Immature natural killer cell (primary cell): Measurements from ENCODE around the gene GLMP. TPM values are rescaled to one million over a fixed set of nuclear protein-coding genes. Genes with fewer than 3 reads are reported as not detected.

Source experiments
- DNase-seq, 3 donors: peaks; one replicate each; pipeline ENCODE4 v3.0.0; 2022; ENCODE audit warnings: mixed read lengths in 1 of 3
- H3K27ac Mint-ChIP-seq, 6 donors: one replicate each; pipeline ENCODE4 v1.8.0; 2020; ENCODE audit warnings: mixed read lengths in 6 of 6, mild to moderate bottlenecking in 5 of 6, inconsistent platforms in 4 of 6, moderate library complexity in 3 of 6
- H3K27me3 Mint-ChIP-seq, 3 donors: one replicate each; pipeline ENCODE4 v1.8.0; 2020 to 2021; ENCODE audit warnings: low read depth in 3 of 3, mild to moderate bottlenecking in 3 of 3, mixed read lengths in 3 of 3, moderate library complexity in 3 of 3, inconsistent platforms in 1 of 3
- H3K36me3 Mint-ChIP-seq, 3 donors: one replicate each; pipeline ENCODE4 v1.8.0; 2020; ENCODE audit warnings: mixed read lengths in 3 of 3, inconsistent platforms in 2 of 3, mild to moderate bottlenecking in 2 of 3
- H3K4me1 Mint-ChIP-seq, 2 donors: one replicate each; pipeline ENCODE4 v1.8.0; 2020; ENCODE audit warnings: inconsistent platforms in 2 of 2, mild to moderate bottlenecking in 2 of 2, mixed read lengths in 2 of 2, moderate library complexity in 1 of 2
- H3K4me3 Mint-ChIP-seq, 5 donors: one replicate each; pipeline ENCODE4 v1.8.0; 2020; ENCODE audit warnings: mild to moderate bottlenecking in 5 of 5, mixed read lengths in 5 of 5, inconsistent platforms in 3 of 5, moderate library complexity in 3 of 5
- H3K9me3 Mint-ChIP-seq, 6 donors: one replicate each; pipeline ENCODE4 v1.8.0; 2020; ENCODE audit warnings: mild to moderate bottlenecking in 6 of 6, mixed read lengths in 6 of 6, inconsistent platforms in 4 of 6, moderate library complexity in 3 of 6
- polyA plus RNA-seq, 3 donors: library from polyadenylated mRNA; unstranded; fragments of 300-500 nt; fragmentation: Illumina TruSeq; gene quantifications; one replicate each; pipeline ENCODE4 v1.2.3, GENCODE V29; 2021

Gene GLMP
- polyA plus RNA-seq, 3 donors from 2014 or later, result 22.6 to 27.2 (median 26.3) TPM

DNA sequence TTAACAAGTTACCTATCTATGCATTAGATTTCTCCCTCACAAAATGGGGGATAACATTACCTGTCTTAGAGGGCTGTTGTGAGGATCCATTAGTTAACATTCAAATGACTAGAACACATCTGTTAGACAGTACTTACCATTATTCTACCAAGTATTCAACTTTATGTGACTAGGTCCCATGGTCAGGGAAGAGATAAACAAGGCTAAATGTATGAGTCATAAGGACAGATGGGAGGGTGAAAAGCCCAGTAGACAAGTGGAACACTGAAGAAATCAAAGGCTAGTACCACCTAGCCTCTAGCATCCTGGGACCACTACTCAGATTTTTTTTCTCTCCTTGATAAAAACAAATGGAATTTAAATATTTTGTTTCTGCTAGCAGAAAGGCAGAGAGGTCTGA is 12.6 kb upstream of the GLMP start:
- Mint-ChIP-seq H3K4me1 (no peaks in the 10 kb centered on the region), H3K4me3 (no peak overlapping the region), H3K27ac (peak overlapping the region in 2 of 6 donors; percentile 10 to 54), H3K27me3 (peaks cover 0 to 1% (median 1%) of the 10 kb centered on the region in 3 donors), H3K36me3 (peaks cover 11 to 31% (median 18%) of the 10 kb centered on the region in 3 donors), H3K9me3 (no peaks in the 10 kb centered on the region)
- DNase-seq, result no peak

DNA sequence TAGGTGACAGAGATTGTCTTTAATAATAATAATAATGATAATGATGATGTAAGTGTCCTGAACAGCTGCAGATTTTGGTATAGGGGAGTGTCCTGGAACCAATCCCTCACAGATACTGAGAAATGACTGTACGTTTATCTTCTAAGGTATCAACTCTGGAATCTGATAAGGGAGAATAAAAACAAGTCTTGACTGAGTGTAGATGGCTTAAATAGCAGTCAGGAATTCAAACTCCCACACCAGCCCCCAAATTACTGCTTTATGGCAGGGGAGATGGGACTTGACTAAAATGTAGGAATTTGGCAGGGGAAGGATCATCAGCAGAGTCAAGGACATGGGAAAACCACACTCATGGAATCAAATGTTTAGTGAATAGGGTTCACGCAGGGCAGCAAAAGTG is 9.7 kb upstream of the GLMP start:
- peaks cover 0 to 1% (median 1%) of the 10 kb centered on the region in 3 donors for H3K27me3 Mint-ChIP-seq
- peaks cover 6 to 18% (median 14%) of the 10 kb centered on the region in 3 donors for H3K36me3 Mint-ChIP-seq
- DNase-seq, result no peak
- no peak overlapping the region for H3K27ac Mint-ChIP-seq
- no peaks in the 10 kb centered on the region for H3K4me1 Mint-ChIP-seq
- H3K4me3 Mint-ChIP-seq, result no peak overlapping the region
- H3K9me3 Mint-ChIP-seq, result no peaks in the 10 kb centered on the region

DNA sequence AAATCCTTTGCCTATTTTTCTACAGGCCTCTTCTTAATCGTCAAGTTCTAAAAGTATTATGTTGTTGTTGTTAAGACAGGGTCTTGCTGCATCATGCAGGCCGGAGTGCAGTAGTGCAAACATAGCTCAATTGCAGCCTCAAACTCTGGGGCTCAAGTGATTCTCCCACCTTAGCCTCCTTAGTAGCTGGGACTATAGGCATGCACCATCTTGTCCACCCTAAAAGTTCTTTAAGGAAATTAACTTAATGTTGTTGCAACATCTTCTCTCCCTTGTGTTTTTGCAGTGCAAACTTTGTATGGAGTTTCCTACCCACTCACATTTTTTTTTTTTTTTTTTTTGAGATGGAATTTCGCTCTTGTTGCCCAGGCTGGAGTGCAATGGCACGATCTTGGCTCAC is 7.8 kb upstream of the GLMP start:
- H3K36me3 Mint-ChIP-seq, result peaks cover 6 to 10% (median 7%) of the 10 kb centered on the region in 3 donors
- DNase-seq, result no peak
- peaks cover 0 to 1% (median 1%) of the 10 kb centered on the region in 3 donors for H3K27me3 Mint-ChIP-seq
- H3K4me3 Mint-ChIP-seq, result no peak overlapping the region
- H3K9me3 Mint-ChIP-seq, result no peaks in the 10 kb centered on the region
- H3K27ac Mint-ChIP-seq, result no peak overlapping the region
- no peaks in the 10 kb centered on the region for H3K4me1 Mint-ChIP-seq

DNA sequence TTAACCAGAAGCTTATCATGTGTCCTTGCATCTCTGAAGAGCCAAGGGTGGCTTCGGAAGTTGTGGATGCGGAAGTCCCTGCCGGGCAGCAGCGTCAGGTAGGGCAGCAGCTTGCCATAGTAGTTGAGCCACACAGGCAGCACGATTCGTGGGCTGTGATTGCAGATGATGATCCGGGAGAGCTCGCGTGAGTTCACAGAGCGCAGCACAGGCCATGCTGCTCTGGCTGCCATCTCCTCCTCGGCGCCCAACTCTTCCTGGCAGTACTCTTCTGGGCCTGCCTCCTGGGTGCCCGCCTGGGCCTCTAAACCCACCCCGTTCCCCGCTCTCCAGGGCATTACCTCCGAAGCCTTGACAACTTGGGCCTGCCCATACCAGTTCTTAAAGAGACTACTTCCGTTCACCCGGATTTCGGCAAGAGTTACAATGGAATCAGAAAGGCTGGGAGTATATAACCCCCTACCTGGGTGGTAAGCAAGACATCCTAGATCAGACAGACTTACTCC is 3.4 kb upstream of the GLMP start, which contains the start of gene VHLL:
Gene VHLL (minus strand): TSS at position 456 of the 506 bp plus-strand sequence. CDS start 118 bp downstream, at position 338.
- no peaks in the 10 kb centered on the region for H3K36me3 Mint-ChIP-seq
- no peak for DNase-seq
- peaks cover 18 to 19% of the 10 kb centered on the region in 2 donors for H3K4me1 Mint-ChIP-seq
- no peak within 1 kb of the TSS for H3K27ac Mint-ChIP-seq
- no peaks in the 10 kb centered on the region for H3K9me3 Mint-ChIP-seq
- H3K27me3 Mint-ChIP-seq, result peaks cover 0 to 2% (median 0%) of the 10 kb centered on the region in 3 donors
- H3K4me3 Mint-ChIP-seq, result no peak within 1 kb of the TSS

DNA sequence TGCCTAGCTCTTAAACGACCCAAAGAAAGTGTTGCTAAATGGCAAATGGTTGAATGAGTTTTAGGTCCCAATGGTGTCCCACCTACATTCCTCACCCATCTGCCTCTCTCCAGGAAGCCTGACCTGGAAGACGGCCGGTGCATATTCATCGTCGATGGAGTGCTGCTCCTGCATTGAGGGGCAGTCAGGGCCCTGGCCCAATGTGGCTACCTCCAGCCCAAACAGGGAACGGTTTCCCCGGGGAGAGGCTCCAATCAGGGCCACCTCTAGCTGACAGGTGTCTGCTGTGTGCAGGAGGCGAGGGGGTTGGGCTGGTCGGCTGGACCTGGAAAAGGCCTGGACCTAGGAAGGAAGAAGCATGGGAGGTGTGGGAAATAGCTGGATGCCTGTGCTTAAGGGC is 1.6 kb downstream of the GLMP start:
- no peak for DNase-seq
- Mint-ChIP-seq H3K27me3 (peaks cover 0 to 2% (median 0%) of the 10 kb centered on the region in 3 donors), H3K9me3 (no peaks in the 10 kb centered on the region), H3K27ac (peak overlapping the region in 1 of 6 donors; percentile 40), H3K4me1 (peaks cover 27 to 28% of the 10 kb centered on the region in 2 donors), H3K4me3 (peak overlapping the region in 2 of 5 donors; percentile 25 to 58), H3K36me3 (peaks cover 0 to 2% (median 0%) of the 10 kb centered on the region in 3 donors)

DNA sequence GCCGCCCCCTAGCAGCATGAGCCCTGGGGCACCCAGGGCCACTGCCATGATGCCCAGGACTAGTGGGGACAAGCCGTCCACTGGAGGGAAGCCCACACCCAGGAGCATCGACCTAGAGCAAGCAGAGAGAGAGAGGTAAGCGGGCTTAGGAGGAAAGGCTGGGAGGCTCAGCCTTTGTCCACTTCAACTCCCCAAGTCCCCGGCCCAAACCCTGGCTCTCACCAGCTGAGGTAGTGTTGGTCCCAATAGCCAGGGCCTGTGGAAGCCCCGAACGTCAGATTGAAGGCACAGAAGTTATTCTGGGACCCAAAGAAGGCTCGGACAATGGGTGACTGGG is 2.4 kb downstream of the GLMP start:
- DNase-seq, result no peak
- peaks cover 0 to 2% (median 0%) of the 10 kb centered on the region in 3 donors for H3K27me3 Mint-ChIP-seq
- no peaks in the 10 kb centered on the region for H3K9me3 Mint-ChIP-seq
- peak overlapping the region in 2 of 6 donors; percentile 41 to 45 for H3K27ac Mint-ChIP-seq
- H3K36me3 Mint-ChIP-seq, result peaks cover 0 to 6% (median 0%) of the 10 kb centered on the region in 3 donors
- H3K4me1 Mint-ChIP-seq, result peaks cover 27 to 28% of the 10 kb centered on the region in 2 donors
- H3K4me3 Mint-ChIP-seq, result peak overlapping the region in 2 of 5 donors; percentile 12 to 20

DNA sequence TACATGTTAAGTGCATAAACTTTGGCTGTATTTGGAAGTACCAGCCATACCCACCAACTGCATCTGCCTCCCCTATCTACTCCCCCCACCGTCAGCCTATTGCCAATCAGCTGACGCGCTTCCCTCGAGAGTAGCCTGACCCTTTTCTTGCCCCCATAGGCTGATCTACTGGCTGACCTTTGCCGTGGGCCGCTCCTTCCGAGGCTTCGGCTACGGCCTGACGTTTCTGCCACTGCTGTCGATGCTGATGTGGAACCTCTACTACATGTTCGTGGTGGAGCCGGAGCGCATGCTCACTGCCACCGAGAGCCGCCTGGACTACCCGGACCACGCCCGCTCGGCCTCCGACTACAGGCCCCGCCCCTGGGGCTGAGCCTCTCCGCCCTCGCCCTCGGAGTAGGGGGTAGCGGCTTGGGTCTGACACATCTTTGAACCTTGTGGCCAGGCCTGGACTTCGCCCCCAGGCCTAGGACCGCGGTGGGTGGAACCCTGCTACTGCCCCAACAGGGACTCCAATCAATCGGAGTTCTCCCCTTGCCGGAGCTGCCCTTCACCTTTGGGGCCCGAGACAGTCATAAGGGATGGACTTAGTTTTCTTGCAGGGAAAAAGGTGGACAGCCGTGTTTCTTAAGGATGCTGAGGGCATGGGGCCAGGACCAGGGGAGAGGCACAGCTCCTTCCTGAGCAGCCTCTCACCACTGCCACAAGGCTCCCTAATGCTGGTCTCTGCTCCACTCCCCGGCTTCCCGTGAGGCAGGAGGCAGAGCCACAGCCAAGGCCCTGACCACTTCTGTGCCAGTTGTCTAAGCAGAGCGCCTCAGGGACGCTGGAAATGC is 4.0 kb downstream of the GLMP start:
- peak; percentile 39 to 50 (median 44) for DNase-seq
- Mint-ChIP-seq H3K4me3 (peak overlapping the region; percentile 75 to 91 (median 80)), H3K9me3 (no peaks in the 10 kb centered on the region)

DNA sequence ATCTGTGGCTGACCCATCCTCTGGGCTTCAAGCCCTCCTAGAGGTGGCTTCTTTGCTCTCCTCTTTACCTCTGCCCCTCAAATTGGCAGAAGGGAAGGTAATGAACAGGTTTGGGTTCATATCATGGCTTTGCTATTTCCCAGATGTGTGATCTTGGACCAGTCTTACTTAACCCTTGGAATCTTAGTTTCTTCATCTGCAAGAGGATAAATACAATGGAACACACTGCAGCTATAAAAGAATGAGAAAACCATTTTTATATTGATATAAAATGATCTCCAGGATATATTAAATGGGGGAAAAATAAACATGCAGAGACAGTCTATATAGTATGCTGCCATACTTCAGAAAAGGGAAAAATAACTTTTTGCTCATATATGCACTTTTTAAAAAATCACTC is 5.6 kb downstream of the GLMP start:
- H3K27ac Mint-ChIP-seq, result no peak overlapping the region
- H3K27me3 Mint-ChIP-seq, result peaks cover 0 to 2% (median 0%) of the 10 kb centered on the region in 3 donors
- no peaks in the 10 kb centered on the region for H3K9me3 Mint-ChIP-seq
- peaks cover 15 to 17% of the 10 kb centered on the region in 2 donors for H3K4me1 Mint-ChIP-seq
- DNase-seq, result no peak
- peaks cover 0 to 6% (median 0%) of the 10 kb centered on the region in 3 donors for H3K36me3 Mint-ChIP-seq
- H3K4me3 Mint-ChIP-seq, result no peak overlapping the region

More for the DNA sequence above, 4.0 kb downstream of the GLMP start:
- peak overlapping the region; percentile 30 to 87 (median 77) for H3K27ac Mint-ChIP-seq
- H3K27me3 Mint-ChIP-seq, result peaks cover 0 to 2% (median 0%) of the 10 kb centered on the region in 3 donors
- H3K4me1 Mint-ChIP-seq, result peaks cover 27 to 28% of the 10 kb centered on the region in 2 donors
- H3K36me3 Mint-ChIP-seq, result peaks cover 0 to 6% (median 0%) of the 10 kb centered on the region in 3 donors

DNA sequence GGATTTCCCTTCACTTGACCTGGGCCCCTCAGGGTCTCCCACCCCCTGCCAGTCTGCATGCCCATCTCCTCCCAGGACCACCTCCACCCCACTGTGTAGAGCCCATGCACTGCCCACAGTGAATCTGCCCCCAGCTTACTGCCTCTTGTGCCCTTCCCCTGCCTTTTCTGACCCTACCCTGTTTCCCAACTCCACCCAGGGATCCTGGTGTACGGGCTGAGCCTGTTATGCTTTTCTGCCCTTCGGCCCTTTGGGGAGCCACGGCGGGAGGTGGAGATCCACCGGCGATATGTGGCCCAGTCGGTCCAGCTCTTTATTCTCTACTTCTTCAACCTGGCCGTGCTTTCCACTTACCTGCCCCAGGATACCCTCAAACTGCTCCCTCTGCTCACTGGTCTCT is 9.4 kb downstream of the GLMP start:
- no peak overlapping the region for H3K4me3 Mint-ChIP-seq
- DNase-seq, result no peak
- no peak overlapping the region for H3K27ac Mint-ChIP-seq
- H3K9me3 Mint-ChIP-seq, result no peaks in the 10 kb centered on the region
- H3K36me3 Mint-ChIP-seq, result peaks cover 0 to 6% (median 0%) of the 10 kb centered on the region in 3 donors
- H3K27me3 Mint-ChIP-seq, result peaks cover 4 to 10% (median 6%) of the 10 kb centered on the region in 3 donors
- H3K4me1 Mint-ChIP-seq, result peaks cover 27 to 37% of the 10 kb centered on the region in 2 donors

DNA sequence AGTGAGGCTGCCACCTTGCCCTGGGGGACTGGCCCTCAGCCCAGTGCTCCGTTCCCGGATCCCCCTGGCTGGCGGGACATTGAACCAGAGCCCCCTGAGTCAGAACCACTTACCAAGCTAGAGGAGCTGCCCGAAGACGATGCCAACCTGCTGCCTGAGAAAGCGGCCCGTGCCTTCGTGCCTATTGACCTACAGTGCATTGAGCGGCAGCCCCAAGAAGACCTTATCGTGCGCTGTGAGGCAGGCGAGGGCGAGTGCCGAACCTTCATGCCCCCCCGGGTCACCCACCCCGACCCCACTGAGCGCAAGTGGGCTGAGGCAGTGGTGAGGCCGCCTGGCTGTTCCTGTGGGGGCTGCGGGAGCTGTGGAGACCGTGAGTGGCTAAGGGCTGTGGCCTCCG is 10.0 kb downstream of the GLMP start:
- Mint-ChIP-seq H3K27ac (no peak overlapping the region), H3K4me3 (no peak overlapping the region), H3K36me3 (peaks cover 0 to 6% (median 0%) of the 10 kb centered on the region in 3 donors), H3K9me3 (no peaks in the 10 kb centered on the region), H3K27me3 (peaks cover 4 to 10% (median 6%) of the 10 kb centered on the region in 3 donors), H3K4me1 (peaks cover 29 to 41% of the 10 kb centered on the region in 2 donors)
- no peak for DNase-seq

DNA sequence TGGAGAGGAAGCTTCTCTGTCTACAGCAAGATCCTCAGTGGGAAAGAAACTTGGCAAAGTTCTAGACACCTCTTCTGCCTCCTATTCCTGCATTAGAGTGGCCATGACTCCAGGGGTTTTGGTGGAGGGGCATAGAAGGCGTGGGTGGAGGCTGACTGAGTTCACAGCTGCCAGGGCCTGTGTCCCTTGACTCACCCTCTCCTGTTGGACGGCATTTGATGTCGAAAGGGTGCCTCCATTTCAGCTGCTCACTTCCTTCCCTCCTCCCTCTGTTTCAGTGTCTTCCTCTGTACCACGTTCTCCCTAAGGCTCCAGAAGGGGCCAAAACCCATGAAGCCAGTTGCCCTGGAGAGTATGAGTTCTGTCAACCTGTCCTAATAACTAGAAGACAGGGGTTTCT is 10.7 kb downstream of the GLMP start:
- Mint-ChIP-seq H3K4me3 (peak overlapping the region in 3 of 5 donors; percentile 35 to 55 (median 44)), H3K27me3 (peaks cover 4 to 10% (median 6%) of the 10 kb centered on the region in 3 donors), H3K27ac (peak overlapping the region in 1 of 6 donors; percentile 42), H3K36me3 (peaks cover 0 to 6% (median 0%) of the 10 kb centered on the region in 3 donors), H3K4me1 (peaks cover 29 to 47% of the 10 kb centered on the region in 2 donors), H3K9me3 (no peaks in the 10 kb centered on the region)
- no peak for DNase-seq

DNA sequence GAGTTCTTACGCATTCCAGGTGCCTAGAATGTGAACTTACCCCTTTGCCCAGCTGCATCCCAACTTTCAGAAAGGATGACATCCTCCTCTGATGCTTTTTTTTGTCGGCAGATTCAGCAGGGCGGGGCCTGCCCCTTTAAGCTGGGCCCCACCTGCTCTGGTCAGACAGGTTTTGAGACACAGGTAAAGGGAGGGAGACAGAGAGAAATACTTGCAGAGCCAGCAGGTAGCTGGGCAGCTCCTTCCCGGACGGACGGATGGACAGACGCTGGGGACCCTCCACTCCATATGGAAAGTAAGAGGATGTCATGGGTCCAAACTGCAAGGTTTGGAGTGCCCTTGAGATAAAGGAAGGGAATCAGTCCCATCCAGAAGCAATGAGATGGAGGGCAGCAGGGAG is 11.4 kb downstream of the GLMP start, which contains the start of gene TMEM79:
Gene TMEM79 (plus strand): TSS at position 214 of the 400 bp plus-strand sequence. CDS start 902 bp downstream, outside the sequence.
- no peaks in the 10 kb centered on the region for H3K9me3 Mint-ChIP-seq
- peaks cover 29 to 48% of the 10 kb centered on the region in 2 donors for H3K4me1 Mint-ChIP-seq
- peak within 1 kb of the TSS; percentile 89 to 98 (median 93) for H3K27ac Mint-ChIP-seq
- H3K27me3 Mint-ChIP-seq, result peaks cover 4 to 10% (median 6%) of the 10 kb centered on the region in 3 donors
- H3K4me3 Mint-ChIP-seq, result peak within 1 kb of the TSS; percentile 95 to 99 (median 95)
- no peak for DNase-seq
- peaks cover 0 to 6% (median 0%) of the 10 kb centered on the region in 3 donors for H3K36me3 Mint-ChIP-seq

DNA sequence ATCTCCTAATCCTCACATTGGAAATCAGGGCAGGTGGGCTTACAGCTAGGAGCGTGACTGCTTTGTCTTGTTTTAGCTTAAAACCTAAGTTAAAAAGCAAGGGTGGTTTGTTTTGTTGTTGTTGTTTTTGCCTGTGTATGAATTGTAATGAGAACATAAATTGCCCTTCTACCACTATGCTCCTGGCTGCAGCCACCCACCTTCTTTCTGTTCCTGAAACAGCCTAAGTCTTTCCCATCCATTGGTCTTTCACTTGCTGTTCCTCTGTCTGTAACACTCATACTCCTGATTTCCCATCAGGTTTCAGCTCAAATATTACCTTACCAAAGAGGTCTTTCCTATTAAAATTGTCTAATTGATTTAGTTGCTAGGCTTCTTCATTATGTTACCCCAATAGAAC is 12.0 kb downstream of the GLMP start:
- peak overlapping the region; percentile 89 to 98 (median 93) for H3K27ac Mint-ChIP-seq
- peaks cover 29 to 48% of the 10 kb centered on the region in 2 donors for H3K4me1 Mint-ChIP-seq
- H3K4me3 Mint-ChIP-seq, result peak overlapping the region; percentile 95 to 99 (median 95)
- H3K27me3 Mint-ChIP-seq, result peaks cover 4 to 10% (median 6%) of the 10 kb centered on the region in 3 donors
- no peak for DNase-seq
- H3K9me3 Mint-ChIP-seq, result no peaks in the 10 kb centered on the region
- H3K36me3 Mint-ChIP-seq, result peaks cover 0 to 2% (median under 1%) of the 10 kb centered on the region in 3 donors
